GM19438 (cell line): ENCODE results near the gene HOXC6.

Experiments
- ATAC-seq: cut with Tn5 transposase; IDR thresholded peaks from one replicate; pipeline ENCODE4 v1.9.1; 2021; ENCODE audit warnings: low read depth; ENCODE audit not compliant: unreplicated experiment

The HOXC6 gene

GRCh38 chr12:54028314-54029201, at the start of gene HOXC6:
TSS of gene HOXC6 (plus strand) at chr12:54028440. CDS start at chr12:54028522, 82 bp downstream.
- ATAC-seq = no peak

DNA sequence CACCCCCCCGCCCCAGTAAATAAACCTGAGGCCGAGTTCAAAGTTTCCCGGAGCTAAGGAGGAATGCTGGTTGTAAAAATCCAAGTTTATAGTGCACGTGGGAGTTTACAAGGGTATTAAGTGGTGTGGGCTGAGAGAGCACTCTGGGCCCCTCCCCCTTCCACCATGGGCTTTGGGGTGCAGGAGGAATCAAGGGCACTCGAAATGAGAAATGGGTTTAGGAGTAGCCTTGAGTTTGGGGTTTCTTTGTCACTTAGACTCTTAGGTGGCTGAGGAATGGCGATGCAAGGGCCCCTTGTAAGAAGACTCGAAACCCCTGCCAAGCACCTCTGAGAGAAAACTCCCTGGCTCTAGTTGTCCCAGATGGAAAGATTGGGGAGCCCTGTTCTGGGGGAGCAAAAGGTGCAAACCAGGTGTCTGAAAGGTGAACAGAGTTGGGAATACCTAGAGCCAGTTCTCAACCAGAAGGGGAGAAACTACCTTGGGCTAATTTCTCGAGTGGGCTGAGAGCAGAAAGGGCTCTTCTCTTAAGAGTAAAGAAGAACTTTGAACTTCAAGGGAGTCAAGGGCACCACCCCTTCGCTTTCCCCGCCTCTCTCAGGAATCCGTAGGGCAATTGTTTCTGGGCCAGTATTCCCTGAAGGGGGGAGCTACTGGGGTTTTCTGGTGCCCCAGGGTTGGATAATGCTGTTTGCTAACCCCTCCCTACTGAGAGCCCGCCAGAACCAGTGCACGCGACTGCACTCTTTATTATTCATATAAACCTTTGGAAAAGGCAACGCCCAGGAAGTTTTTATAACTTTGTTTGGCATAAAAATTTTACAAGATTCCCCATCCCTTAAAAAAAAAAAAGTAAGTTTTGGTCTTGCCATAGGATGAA, 49.5 kb upstream of the HOXC6 start:
- no peak for ATAC-seq

- ATAC-seq = no peak
Observed at GRCh38 chr12:53980104-53980801, 48.0 kb upstream of the HOXC6 start.

GRCh38 chr12:53980802-53981496, 47.3 kb upstream of the HOXC6 start:
- no peak for ATAC-seq

DNA sequence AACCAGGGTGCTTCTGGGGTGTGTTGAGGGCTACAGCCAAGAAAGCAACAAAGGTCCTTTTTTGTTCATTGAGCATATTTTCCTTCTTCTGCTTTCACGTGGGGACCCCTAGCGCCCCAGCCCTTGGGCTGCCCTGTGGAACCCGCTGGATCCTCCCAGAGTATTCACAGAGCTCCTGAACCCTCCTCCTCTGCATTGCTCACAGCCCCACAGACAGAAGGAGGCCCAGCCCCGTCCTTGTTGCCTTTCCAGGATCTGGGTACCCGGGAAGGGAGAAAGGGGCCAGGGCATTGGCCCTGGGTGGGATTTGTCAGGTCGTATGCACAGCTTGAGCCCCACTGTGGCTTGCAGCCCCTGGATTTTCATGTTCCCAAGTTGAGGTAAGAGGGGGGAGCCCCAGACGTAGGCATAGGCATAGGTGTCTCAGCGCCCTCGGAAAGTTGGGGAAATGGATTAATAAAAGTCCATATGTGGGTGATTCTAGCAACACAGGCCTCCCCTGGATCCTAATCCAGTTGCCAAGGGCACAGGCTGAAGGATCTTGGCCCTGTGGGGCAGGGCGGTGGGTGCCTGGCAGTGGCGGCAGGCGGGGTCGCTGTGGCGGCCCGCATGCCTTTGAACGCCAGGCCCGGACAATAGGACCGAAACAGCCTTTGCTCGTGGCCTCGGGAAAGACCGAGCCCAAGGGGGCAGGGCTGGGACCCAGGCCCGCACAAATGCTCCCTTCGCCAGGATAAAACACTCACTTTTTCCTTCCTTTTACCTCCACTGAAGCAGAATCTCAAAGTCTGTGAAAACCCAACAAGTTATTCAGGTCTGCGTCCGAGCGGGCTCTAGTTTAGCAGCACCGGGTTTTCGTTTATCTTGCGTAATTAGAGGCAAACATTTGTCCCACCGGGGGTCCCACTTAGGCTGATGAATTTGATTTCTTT, 46.3 kb upstream of the HOXC6 start:
- ATAC-seq = no peak

- ATAC-seq = no peak
Observed at GRCh38 chr12:53982648-53983567, 45.3 kb upstream of the HOXC6 start.

GRCh38 chr12:53983568-53983949, 44.7 kb upstream of the HOXC6 start:
- ATAC-seq = no peak

DNA sequence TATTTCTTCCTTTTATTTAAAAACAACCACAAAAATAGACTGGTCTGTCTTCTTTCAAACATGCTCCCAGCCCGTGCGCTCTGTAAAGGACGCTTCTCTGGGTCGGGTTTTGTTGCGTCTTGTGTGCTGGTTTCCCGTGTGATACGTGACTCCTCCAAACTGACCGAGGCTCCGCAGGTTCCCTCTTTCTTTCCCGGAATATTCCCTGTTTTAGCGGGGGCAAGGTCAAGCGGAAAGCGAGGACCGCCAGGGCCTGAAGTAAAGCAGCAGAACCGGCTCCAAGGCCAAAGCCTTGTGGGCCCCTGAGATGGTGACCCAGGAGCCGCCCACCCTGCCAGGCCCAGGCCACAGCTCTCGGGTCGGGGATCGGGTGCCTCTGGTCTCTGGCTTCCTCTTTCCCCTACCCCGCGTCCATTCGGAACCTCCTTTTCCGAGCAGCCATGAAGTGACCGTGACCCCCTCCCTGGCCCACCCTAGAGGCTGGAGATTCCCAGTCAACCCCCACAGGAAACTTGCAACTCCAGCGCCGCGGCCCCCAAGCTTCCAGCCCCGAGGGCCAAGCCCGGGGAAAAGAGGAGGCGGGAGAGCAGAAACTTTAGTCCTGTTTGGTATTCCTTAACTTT, 44.2 kb upstream of the HOXC6 start:
- ATAC-seq = no peak

GRCh38 chr12:53984901-53985691, 43.1 kb upstream of the HOXC6 start, which contains the start of gene HOXC10:
TSS of gene HOXC10 (plus strand) at chr12:53985146. CDS start at chr12:53985260, 114 bp downstream.
- no peak for ATAC-seq

DNA sequence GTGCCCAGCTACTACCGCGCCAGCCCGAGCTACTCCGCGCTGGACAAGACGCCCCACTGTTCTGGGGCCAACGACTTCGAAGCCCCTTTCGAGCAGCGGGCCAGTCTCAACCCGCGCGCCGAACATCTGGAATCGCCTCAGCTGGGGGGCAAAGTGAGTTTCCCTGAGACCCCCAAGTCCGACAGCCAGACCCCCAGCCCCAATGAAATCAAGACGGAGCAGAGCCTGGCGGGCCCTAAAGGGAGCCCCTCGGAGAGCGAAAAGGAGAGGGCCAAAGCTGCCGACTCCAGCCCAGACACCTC, 42.6 kb upstream of the HOXC6 start:
- ATAC-seq = no peak

GRCh38 chr12:53985994-53986685, 42.1 kb upstream of the HOXC6 start:
- no peak for ATAC-seq

GRCh38 chr12:53986686-53987483, 41.4 kb upstream of the HOXC6 start:
- no peak for ATAC-seq

- ATAC-seq = no peak
Observed at GRCh38 chr12:53987787-53988230, 40.4 kb upstream of the HOXC6 start.

GRCh38 chr12:53988541-53989226, 39.6 kb upstream of the HOXC6 start:
- ATAC-seq = no peak
